Amygdala (tissue), 56 donors: Measurements from ENCODE around the gene SH3TC1.

Experiments
- DNase-seq, 56 donors: peaks; one replicate each; lab custom pipeline; 2025; lab: John Stamatoyannopoulos, UW

The SH3TC1 gene

DNA sequence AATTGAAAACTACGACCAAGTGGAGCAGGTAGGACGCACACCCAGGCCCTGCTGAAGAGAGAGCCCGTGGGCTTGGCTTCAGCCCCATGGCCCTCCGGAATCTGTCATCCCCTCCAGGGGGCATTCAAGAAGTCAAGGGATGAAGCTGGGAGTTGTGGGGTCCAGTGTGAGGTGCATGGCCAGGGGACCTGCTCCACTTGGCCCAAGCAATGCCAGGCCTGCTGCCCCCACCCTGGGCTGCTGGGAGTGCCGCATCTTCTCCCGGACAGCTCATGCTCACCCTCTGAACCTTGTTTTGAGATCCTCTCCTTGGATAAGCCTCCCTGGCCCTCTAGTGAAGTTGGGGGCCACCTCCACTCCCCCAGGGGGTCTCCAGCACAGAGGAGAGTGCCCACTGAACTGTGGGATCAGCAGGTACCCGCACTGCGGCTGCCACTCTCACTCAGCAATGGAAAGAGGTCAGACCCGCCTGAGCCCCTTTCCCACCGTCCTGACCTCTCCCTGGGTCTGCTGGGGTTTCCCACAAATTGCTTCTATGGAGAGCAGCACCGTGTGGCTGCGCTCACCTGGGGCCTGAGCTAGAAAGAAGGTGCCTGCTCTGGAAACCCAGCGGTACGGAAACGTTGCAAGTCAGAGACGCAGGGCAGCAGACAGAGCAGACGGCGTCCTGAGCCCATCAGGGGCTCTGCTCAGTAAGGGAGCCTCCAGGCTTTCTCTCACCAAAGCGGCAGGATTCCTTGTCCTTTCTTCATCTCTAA, 35.5 kb upstream of the SH3TC1 start:
- DNase-seq: no peak

DNA sequence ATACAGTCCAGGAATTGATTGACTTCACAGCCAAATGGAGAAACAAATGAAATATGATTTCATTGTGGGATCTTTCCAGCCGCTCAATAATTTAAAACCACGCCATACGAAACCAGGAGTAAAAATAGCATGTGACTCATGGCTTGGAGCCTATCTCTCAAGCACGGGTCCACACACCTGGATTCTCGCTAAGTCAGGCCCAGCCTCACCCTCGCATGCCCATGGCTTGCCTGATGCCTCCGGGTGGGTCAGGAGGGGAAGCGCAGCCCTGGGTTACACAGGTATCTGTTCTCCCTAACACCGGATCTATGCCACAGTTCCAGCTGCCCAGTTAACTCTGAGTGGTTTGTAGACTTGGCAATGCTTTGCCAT, 34.9 kb upstream of the SH3TC1 start:
- peak in 1 of 56 donors; percentile 13 for DNase-seq

DNA sequence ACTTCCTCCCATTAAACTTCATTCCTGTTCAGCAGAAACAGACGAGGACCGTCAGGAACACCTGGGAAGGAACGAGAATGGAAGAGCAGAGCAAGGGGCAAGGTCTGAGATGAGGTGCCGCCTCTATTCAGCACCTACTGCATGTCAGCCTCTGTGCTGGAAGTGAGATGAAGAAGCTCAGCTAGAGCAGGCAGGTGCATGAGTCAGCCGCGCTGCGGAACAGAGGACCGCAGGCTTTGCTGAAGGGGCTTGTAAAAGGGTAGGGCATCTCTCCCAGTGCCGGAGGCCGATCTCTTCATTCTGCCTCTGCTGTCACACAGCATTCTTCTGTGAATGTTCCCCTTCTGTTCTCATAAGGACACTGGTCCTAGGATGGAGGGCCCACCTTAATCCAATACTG, 34.4 kb upstream of the SH3TC1 start:
- no peak for DNase-seq

DNA sequence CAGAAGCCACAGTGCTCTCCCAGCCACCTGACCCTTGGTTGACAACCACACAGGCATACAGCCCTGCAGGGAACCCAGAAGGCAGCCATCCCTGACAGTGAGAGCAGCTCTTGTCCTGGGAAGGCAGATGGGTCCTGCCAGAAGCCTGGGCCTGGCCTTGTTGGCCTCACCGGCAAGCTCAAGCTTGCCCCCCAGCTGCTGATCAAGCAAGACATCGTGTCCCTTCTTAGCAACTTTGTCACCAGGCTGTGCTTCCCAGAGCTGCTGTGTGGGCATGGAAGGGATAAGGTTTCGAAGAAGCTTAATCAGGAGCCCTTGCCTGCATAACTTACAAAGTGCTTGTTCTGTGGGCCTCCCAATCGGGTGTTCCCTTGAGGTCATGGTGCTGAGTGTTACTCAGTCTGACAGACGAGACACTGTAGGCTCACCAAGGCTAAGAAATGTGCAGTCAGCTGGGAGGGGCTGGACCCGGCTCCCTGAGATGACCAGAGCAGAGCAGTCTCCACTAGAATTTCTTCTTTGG, 33.7 kb upstream of the SH3TC1 start:
- no peak for DNase-seq

DNA sequence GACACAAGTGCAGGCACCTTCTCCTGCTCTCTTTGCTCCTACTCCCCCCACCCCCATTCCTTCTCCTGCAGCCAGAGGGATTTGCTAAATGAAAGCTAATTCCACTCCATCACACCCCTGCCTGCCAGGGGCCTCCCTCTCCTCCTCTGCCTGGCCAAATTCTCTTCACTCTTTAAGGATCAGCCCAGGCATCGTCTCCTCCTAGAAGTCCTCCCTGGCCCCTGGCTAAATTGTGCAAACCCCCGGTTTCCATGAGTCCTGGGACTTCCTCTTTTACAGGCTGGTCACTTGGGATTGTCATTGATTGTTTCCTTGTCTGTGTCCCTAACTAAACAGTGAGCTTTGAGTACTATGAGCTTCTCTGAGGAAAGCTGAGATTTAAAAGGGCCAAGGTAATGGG, 31.8 kb upstream of the SH3TC1 start:
- DNase-seq: no peak

- DNase-seq: peak in 2 of 56 donors; percentile 7 to 24
Observed at GRCh38 chr4:8167815-8168214, 31.3 kb upstream of the SH3TC1 start.

DNA sequence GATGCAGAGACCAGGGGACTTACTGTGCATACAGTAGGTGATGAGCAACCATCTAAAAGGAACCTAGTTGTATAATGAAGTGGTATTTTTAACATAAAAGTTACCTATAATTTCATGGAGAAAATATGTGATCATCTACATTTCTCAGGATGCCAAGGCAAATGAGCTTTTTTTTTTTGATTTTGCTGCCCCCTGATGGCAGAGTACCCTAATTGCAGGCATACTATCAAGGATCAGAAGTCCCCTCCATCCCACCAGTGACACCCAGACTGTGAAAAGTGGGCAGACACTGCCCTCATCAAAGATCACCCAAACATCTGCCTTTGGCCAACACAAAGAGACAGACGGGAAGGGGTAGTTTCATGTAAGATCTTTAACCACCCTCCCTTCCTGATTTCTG, 30.9 kb upstream of the SH3TC1 start:
- DNase-seq: no peak

- DNase-seq: no peak
Observed at GRCh38 chr4:8168832-8169598, 30.1 kb upstream of the SH3TC1 start.

DNA sequence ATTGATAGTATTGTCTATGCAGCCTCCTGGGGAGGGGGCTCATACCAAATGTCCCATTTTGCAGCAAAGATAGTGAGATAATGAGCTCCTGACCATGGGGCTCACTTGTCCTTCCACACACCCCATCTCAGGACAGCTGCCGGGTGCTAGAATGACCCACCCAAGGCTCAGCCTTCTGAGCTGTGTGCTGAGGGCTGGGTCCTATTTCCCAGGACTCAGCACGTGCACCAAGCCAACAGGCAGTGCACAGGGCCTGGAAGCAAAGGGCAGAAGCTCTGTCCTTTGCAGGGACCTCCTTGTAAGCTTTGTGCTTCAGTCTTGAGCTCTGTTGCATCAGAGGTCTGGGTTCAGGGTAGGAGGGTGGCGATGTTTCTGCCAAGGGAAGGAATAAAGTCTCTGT, 29.3 kb upstream of the SH3TC1 start:
- no peak for DNase-seq

DNA sequence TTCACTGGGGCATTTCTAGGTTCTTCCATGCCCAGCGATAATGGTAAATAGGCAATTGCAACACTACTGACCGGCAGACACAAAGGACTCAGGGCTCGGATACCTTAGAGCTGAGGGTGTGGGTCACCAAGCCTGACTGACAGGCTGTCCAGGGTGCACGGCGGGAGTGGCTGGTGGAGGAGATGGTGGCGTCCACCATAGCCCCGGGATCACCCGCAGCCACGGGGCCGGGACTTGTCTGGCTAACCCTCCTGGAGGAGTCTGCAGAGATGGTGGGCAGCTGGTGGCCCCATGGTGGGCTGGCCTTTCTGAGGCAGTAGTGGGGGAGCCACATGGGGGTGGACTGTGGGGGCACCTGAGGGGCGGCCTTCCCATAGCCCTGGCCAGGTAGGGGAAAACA, 28.7 kb upstream of the SH3TC1 start:
- no peak for DNase-seq

- DNase-seq: no peak
Observed at GRCh38 chr4:8171266-8171665, 27.8 kb upstream of the SH3TC1 start.

DNA sequence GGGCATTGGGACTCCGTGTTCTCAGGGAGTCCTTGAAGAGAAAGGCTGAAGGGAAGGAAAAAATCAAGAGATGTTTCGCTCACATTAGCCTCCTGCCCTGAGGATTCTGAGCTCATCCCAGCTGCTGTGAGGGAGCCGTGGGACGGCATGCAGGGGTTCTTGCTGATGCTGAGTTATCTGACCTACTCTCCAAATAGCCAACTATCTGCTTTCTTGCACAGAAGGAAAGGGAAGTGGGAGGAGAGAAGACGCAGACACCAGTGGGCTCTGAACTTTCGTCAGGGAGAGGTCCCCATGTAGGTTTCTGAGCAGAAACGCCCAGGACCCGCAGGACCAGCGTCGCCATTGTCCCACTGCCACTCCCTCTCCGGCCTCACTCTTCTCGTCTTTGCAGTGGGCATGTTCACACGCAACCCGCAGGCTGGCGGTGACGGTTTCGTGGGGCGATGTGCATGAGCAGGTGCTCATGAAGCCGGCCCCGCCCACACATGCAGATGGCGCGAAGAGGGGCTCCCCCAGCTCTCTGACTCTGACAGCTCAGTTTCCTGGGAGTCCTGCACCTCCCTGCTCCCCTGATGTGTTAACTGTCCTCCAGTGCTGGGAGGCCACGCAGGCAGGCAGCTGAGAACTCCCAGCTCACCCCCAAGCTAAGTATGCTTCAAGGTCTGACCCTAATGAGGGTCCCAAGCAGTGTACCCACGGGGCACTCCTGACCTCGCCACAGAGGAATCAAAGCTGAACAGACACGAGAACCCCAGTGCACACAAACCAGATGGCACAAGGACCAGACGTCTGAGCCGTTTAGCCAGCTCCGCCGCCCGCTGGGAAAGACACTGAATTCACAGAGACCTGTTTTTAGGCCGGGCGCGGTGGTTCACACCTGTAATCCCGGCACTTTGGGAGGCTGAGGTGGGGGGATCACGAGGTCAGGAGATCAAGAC, 26.8 kb upstream of the SH3TC1 start:
- no peak for DNase-seq

- no peak for DNase-seq
Observed at GRCh38 chr4:8173492-8174242, 25.4 kb upstream of the SH3TC1 start.

DNA sequence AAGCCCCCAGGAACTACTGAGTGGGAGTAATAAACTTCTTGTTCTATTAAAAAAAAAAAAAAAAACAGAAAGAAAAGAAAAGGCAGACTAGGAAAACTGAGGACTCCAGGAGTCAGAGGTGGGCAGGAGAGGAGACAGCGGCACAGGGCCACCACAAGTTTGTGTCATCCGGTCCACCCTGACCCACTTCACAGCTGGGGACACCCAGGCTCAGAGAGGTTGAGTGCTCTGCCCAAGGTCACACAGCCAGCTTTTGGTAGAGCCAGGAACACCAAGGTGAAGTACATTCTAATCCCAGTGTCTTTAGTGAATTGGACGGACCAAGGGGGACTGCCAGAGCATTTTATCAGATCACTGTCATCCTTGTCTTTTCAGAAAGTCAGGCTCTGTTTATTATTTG, 24.1 kb upstream of the SH3TC1 start:
- no peak for DNase-seq

GRCh38 chr4:8175686-8176085, 23.4 kb upstream of the SH3TC1 start:
- no peak for DNase-seq

GRCh38 chr4:8176547-8177399, 22.3 kb upstream of the SH3TC1 start:
- DNase-seq: peak in 7 of 56 donors; percentile 12 to 39 (median 28)

GRCh38 chr4:8177552-8177951, 21.5 kb upstream of the SH3TC1 start:
- DNase-seq: no peak

- DNase-seq: no peak
Observed at GRCh38 chr4:8177956-8178355, 21.1 kb upstream of the SH3TC1 start.

GRCh38 chr4:8179074-8179473, 20.0 kb upstream of the SH3TC1 start:
- no peak for DNase-seq
